ENCODE measurements around the gene RBM4.
A peak's percentile ranks its signal among the peaks of the same experiment; 100 is the strongest.
"Not testable (repeated sequence)": the region's sequence is repeated elsewhere in the genome, so short reads cannot be mapped to it uniquely, and the experiment has no call there.

Gene RBM4

GRCh38 chr11:66616379-66617154 lies 21.9 kb upstream of the RBM4 start, which contains the start of gene RBM14:
RBM14 (plus strand) TSS chr11:66616630; CDS start chr11:66616721, 91 bp downstream.
- DNase-seq, result peak; percentile 86 to 100 (median 98)

- DNase-seq, result peak in 16 of 58 donors; percentile 13 to 81 (median 68)
Measured at GRCh38 chr11:66617155-66617834, 21.2 kb upstream of the RBM4 start.

GRCh38 chr11:66619080-66619554 lies 19.4 kb upstream of the RBM4 start:
- peak in 3 of 58 donors; percentile 9 to 32 (median 14) for DNase-seq

GRCh38 chr11:66624450-66624849 lies 14.1 kb upstream of the RBM4 start:
- no peak for DNase-seq

- DNase-seq, result no peak
Measured at GRCh38 chr11:66625041-66625751, 13.3 kb upstream of the RBM4 start.

GRCh38 chr11:66625752-66626149 lies 12.8 kb upstream of the RBM4 start:
- no peak for DNase-seq

- DNase-seq, result no peak
Measured at GRCh38 chr11:66626382-66626781, 12.1 kb upstream of the RBM4 start.

GRCh38 chr11:66626926-66627325 lies 11.6 kb upstream of the RBM4 start:
- DNase-seq, result peak in 2 of 58 donors; percentile 10 to 12

GRCh38 chr11:66628061-66628603 lies 10.4 kb upstream of the RBM4 start:
- no peak for DNase-seq

GRCh38 chr11:66629356-66629755 lies 9.1 kb upstream of the RBM4 start:
- DNase-seq, result no peak

GRCh38 chr11:66631883-66632282 lies 6.6 kb upstream of the RBM4 start:
- DNase-seq, result no peak

- DNase-seq, result no peak
Measured at GRCh38 chr11:66632952-66633351, 5.6 kb upstream of the RBM4 start.

GRCh38 chr11:66636411-66636810 lies 2.1 kb upstream of the RBM4 start:
- DNase-seq, result no peak

- peak in 2 of 58 donors; percentile 40 to 52 for DNase-seq
Measured at GRCh38 chr11:66637557-66638176, 836 bp upstream of the RBM4 start.

GRCh38 chr11:66639066-66639813 lies 737 bp downstream of the RBM4 start:
- peak in 14 of 58 donors; percentile 19 to 69 (median 49) for DNase-seq

GRCh38 chr11:66639814-66640340 lies 1.4 kb downstream of the RBM4 start:
- not testable (repeated sequence) for DNase-seq

- no peak for DNase-seq
Measured at GRCh38 chr11:66641834-66642233, 3.3 kb downstream of the RBM4 start.

GRCh38 chr11:66643745-66644437 lies 5.4 kb downstream of the RBM4 start:
- no peak for DNase-seq

- DNase-seq, result no peak
Measured at GRCh38 chr11:66646828-66647227, 8.3 kb downstream of the RBM4 start.
